Fibroblast of pulmonary artery (primary cell): ENCODE measurements around the gene FEN1.
A peak's percentile ranks its signal among the peaks of the same experiment; 100 is the strongest.

Experiments used
- DNase-seq: peaks from one replicate; pipeline ENCODE4 v3.0.0-alpha.2; 2010; ENCODE audit warnings: low read depth
- H3K4me3 ChIP-seq: replicated peaks from 2 replicates; pipeline ENCODE4 v1.5.1; 2011; ENCODE audit warnings: low read depth, mild to moderate bottlenecking, control low read depth, low read length, moderate library complexity
- CTCF ChIP-seq: IDR thresholded peaks from 2 replicates; pipeline ENCODE4 v1.5.1; 2011; ENCODE audit warnings: mild to moderate bottlenecking, control low read depth, low read length, inconsistent platforms; ENCODE audit errors: missing control alignments

The FEN1 gene, protein sequence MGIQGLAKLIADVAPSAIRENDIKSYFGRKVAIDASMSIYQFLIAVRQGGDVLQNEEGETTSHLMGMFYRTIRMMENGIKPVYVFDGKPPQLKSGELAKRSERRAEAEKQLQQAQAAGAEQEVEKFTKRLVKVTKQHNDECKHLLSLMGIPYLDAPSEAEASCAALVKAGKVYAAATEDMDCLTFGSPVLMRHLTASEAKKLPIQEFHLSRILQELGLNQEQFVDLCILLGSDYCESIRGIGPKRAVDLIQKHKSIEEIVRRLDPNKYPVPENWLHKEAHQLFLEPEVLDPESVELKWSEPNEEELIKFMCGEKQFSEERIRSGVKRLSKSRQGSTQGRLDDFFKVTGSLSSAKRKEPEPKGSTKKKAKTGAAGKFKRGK

DNA sequence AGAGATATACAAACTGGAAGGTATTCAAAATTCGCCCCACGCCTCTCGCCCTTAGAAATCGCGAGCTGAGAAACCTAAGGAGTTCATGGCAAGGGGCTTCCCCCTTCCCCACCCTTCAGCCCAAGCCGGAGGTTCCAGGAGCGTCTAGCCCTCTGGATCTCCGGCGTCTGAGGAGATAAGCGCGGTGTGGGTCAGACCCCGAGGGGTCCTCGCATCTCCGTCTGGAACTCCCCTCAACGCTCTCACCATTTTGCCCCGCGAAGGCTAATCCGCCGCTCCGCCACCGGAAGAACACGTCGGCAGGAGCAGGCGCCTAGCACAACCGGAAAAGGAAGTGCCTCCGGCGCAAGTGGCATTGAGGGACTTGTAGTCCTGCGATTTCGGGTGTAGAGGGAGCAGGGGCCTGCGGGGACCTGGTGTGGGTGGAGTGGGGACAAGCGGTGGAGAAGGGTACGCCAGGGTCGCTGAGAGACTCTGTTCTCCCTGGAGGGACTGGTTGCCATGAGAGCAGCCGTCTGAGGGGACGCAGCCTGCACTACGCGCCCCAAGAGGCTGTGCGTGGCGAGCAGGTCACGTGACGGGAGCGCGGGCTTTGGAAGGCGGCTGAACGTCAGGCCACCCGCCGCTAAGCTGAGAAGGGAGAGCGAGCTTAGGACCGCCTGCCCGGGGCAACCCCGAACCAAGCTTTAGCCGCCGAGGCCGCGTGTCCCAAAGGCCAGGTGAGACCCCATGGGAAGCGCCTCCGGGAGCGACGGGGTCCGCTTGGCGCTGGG lies at the start of gene FEN1, which contains the start of gene TMEM258:
Gene FEN1 (plus strand): TSS at position 602 of the 773 bp plus-strand sequence. CDS start 2,451 bp downstream, outside the sequence.
Gene TMEM258 (minus strand): TSS at position 290 of the 773 bp plus-strand sequence. CDS start 41 bp downstream, at position 249.
- H3K4me3 ChIP-seq = peak within 1 kb of the TSS; percentile 78
- peak; percentile 95 for DNase-seq
- TF ChIP-seq CTCF = no peak

- no peak for DNase-seq
- H3K4me3 ChIP-seq = no peak overlapping the region
- no peak for TF ChIP-seq CTCF
Measured at GRCh38 chr11:61743486-61744095, 49.1 kb upstream of the FEN1 start.

DNA sequence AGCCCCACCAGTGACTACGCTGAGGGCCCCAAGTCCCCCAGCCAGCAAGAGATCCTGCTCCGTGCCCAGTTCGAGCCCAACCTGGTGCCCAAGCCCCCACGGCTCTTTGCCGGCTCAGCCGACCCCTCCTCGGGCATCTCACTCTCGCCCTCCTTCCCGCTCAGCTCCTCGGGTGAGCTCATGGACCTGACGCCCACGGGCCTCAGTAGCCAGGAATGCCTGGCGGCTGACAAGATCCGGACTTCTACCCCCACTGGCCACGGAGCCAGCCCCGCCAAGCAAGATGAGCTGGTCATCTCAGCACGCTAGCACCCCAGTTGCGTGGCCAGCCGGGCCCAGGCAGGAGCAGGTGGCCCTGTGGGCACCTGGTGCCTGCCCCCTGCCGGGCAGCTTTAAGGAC lies 48.5 kb upstream of the FEN1 start:
- no peak overlapping the region for H3K4me3 ChIP-seq
- TF ChIP-seq CTCF = no peak
- DNase-seq = no peak

DNA sequence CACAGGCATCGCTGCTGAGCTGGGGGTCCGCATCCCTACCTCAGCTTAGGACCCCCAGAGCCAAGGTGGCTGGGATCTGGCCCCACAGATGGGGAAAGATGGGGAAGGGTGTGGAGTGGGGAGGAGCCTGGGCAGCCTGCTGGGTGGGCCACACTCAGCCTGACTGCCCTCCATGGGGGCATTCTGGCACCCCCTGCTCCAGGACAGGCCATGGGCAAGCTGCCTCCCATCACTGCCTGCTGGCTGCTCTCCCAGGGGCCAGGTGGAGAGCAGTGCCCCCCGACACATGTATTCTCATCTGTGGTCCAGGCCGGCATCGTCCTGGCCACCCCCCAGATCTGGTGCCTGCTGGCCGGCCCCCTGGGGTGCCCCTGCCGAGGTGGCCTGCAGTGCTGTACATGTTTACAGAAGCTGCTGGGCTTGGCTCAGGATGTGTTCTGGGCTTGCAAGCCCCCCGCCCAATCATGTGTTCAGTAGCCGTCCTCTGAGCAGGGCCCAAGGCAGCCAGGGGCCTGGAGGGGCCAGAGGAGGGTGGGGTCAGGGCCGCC lies 48.0 kb upstream of the FEN1 start:
- H3K4me3 ChIP-seq = no peak overlapping the region
- TF ChIP-seq CTCF = no peak
- no peak for DNase-seq

GRCh38 chr11:61745781-61746441 lies 46.8 kb upstream of the FEN1 start:
- no peak for DNase-seq
- no peak for TF ChIP-seq CTCF
- H3K4me3 ChIP-seq = no peak overlapping the region

DNA sequence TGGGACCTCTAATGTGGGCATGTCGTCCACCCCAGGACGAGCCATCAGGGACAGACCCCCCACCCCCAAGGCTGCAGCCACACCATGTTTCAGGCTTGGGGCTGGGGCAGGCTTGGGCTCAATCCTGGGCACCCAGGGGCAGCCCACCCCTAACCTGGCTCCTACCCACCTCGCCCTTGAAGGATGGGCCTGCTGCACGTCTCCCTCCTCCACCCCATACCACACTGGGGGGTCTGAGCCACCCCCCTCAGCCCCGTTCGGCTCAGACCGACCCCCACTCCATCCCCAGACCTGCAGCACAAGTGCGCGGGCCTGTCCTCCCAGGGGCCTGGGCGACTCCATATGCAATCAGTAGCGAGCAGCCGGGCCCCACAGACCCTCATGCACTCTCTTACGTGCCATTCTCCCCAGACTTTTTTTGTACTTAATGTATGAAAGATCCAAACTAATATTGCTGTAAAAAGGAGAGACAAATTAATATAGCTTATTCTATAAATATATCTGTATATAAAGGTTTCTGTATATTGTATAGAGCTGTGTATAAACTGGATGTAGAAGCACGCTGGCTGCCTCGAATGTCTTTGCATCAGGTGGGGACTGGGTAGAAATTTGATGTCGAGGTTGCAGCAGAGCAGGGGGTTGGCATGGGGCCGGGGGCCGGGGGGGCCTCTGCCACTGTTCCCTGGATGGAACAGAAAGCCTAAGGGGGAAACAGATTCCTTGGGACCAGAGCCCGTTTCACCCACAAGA lies 46.1 kb upstream of the FEN1 start:
- no peak overlapping the region for H3K4me3 ChIP-seq
- TF ChIP-seq CTCF = no peak
- no peak for DNase-seq
